ENCODE measurements around the gene FAM53B. TPM values are rescaled to one million over a fixed set of nuclear protein-coding genes. Genes with fewer than 3 reads are reported as not detected.

FAM53B gene
- total RNA-seq, 4 donors from 2014 or later = 41.0 to 110 (median 50.0) TPM

DNA sequence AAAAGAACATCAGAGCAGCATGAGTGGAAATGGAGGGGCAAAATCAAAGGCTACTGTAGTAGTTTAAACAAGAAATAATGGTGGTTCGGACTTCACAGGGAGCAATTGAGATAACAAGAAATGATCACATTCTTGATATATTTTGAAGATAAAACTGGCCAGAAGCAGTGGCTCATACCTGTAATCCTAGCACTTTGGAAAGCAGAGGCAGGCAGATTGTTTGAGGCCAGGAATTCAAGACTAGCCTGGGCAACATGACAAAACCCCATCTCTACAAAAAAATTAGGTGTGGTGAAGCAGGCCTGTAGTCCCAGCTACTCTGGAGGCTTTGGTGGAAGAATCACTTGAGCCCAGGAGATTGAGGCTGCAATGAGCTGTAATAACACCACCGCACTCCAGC lies 24.6 kb upstream of the FAM53B start:
- intact Hi-C loops (cut with DNase I; ENCODE audit: low total_unique reads) = no loop called here
- in situ Hi-C loops (cut with MboI; ENCODE audit: low pct_ligation_motif_present in 1 of 4, low pct_unique_long_range_greater_than_20kb in 1 of 4, low sequenced_read_pairs in 3 of 4) = no loop called here
- H3K27me3 ChIP-seq = no peaks in the 10 kb centered on the region
- H3K9me3 ChIP-seq = no peaks in the 10 kb centered on the region
- no peak for DNase-seq
- 93 to 100% methylated on average over 1 to 2 of the region's 2 CpGs for WGBS, 2 donors (ENCODE audit: low coverage in 1 of 2)
- TF ChIP-seq, protein P1, sequence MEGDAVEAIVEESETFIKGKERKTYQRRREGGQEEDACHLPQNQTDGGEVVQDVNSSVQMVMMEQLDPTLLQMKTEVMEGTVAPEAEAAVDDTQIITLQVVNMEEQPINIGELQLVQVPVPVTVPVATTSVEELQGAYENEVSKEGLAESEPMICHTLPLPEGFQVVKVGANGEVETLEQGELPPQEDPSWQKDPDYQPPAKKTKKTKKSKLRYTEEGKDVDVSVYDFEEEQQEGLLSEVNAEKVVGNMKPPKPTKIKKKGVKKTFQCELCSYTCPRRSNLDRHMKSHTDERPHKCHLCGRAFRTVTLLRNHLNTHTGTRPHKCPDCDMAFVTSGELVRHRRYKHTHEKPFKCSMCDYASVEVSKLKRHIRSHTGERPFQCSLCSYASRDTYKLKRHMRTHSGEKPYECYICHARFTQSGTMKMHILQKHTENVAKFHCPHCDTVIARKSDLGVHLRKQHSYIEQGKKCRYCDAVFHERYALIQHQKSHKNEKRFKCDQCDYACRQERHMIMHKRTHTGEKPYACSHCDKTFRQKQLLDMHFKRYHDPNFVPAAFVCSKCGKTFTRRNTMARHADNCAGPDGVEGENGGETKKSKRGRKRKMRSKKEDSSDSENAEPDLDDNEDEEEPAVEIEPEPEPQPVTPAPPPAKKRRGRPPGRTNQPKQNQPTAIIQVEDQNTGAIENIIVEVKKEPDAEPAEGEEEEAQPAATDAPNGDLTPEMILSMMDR (IDR thresholded peaks at IDR 0.05) = no peak
- TF ChIP-seq POLR2A (IDR thresholded peaks at IDR 0.05) = no peak
- no peak for TF ChIP-seq POLR2AphosphoS5 (IDR thresholded peaks at IDR 0.05)
- no peak for TF ChIP-seq EP300 (IDR thresholded peaks at IDR 0.05; ENCODE audit: low read depth)
- peaks cover 0 to 10% (median 0%) of the 10 kb centered on the region in 4 donors for H3K36me3 ChIP-seq
- H3K4me1 ChIP-seq = no peaks in the 10 kb centered on the region
- H3K27ac ChIP-seq = no peak overlapping the region
- no peak overlapping the region for H3K4me3 ChIP-seq

DNA sequence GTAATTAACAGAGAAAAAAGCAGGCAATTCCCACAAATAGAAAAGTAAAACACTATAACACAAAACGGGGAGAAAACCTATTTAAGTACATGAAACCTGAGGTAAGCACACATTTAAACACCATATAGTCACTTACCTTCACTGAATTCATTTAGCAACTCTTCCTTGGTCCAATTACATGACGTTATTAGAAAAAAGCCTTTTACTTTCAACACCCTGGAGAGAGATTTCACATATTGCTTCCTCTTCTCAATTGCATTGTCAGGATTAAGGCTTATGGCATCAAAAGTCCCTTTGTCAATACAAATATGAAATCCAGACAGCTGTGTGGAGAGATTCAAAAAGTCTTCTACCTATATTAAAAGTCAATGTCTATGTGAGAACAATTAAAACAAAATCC lies 21.1 kb upstream of the FAM53B start:
- in situ Hi-C loops (cut with MboI; ENCODE audit: low pct_ligation_motif_present in 1 of 4, low pct_unique_long_range_greater_than_20kb in 1 of 4, low sequenced_read_pairs in 3 of 4) (no loop called here), intact Hi-C loops (cut with DNase I; ENCODE audit: low total_unique reads) (no loop called here)
- no peak for DNase-seq
- 90 to 100% methylated on average over 2 of the region's 2 CpGs for WGBS, 2 donors (ENCODE audit: low coverage in 1 of 2)
- no peaks in the 10 kb centered on the region for H3K4me1 ChIP-seq
- no peak overlapping the region for H3K4me3 ChIP-seq
- no peaks in the 10 kb centered on the region for H3K27me3 ChIP-seq
- no peak overlapping the region for H3K27ac ChIP-seq
- no peaks in the 10 kb centered on the region for H3K9me3 ChIP-seq
- TF ChIP-seq POLR2AphosphoS5 (IDR thresholded peaks at IDR 0.05) (no peak), POLR2A (IDR thresholded peaks at IDR 0.05) (no peak), EP300 (IDR thresholded peaks at IDR 0.05; ENCODE audit: low read depth) (no peak)
- TF ChIP-seq, protein P1 (IDR thresholded peaks at IDR 0.05) = no peak
- peaks cover 0 to 17% (median under 1%) of the 10 kb centered on the region in 4 donors for H3K36me3 ChIP-seq

DNA sequence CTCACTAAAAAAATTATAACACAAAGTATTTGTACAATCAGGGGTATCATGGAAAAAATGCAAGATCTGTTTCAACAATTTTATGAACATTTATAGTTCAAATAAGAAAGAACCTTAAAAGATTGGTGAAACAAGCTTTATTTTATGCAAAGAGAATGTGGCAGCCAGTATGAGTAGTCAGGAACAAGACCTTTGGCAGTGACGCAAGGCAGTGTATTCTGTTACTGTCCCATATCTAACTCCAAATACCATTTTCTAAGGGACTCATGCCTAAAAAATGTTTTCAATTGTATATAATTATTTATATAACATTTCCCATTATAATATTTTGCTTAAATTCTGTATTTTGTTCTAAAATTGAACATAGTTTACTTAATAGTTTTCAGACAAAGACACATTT lies 19.1 kb upstream of the FAM53B start:
- Histone ChIP-seq H3K27ac (no peak overlapping the region), H3K4me1 (no peaks in the 10 kb centered on the region), H3K9me3 (no peaks in the 10 kb centered on the region), H3K4me3 (no peak overlapping the region), H3K27me3 (no peaks in the 10 kb centered on the region), H3K36me3 (peaks cover 0 to 17% (median 9%) of the 10 kb centered on the region in 4 donors)
- WGBS, 2 donors (ENCODE audit: low coverage in 1 of 2) = 94 to 100% methylated on average over 1 of the region's 1 CpG
- TF ChIP-seq POLR2A (IDR thresholded peaks at IDR 0.05) = no peak
- TF ChIP-seq EP300 (IDR thresholded peaks at IDR 0.05; ENCODE audit: low read depth) = no peak
- TF ChIP-seq, protein P1 (IDR thresholded peaks at IDR 0.05) = no peak
- no peak for TF ChIP-seq POLR2AphosphoS5 (IDR thresholded peaks at IDR 0.05)
- intact Hi-C loops (cut with DNase I; ENCODE audit: low total_unique reads) = no loop called here
- in situ Hi-C loops (cut with MboI; ENCODE audit: low pct_ligation_motif_present in 1 of 4, low pct_unique_long_range_greater_than_20kb in 1 of 4, low sequenced_read_pairs in 3 of 4) = no loop called here
- no peak for DNase-seq

DNA sequence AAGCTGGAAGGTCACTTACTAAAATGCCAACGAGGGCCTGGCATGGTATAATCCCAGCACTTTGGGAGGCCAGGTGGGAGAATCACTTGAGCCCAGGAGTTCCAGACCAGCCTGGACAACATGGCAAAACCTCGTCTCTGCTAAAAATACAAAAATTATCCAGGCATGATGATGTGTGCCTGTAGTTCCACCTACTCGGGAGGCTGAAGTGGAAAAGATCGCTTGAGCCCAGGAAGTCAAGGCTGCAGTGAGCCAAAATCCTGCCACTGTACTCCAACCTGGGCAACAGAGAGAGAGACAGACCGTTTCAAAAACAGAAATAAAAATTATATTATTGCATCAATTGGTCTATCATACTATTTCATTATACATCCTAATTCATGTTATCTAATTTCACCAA lies 18.1 kb upstream of the FAM53B start:
- Histone ChIP-seq H3K36me3 (peaks cover 0 to 17% (median 9%) of the 10 kb centered on the region in 4 donors), H3K27me3 (no peaks in the 10 kb centered on the region), H3K4me1 (no peaks in the 10 kb centered on the region), H3K4me3 (no peak overlapping the region), H3K27ac (no peak overlapping the region), H3K9me3 (no peaks in the 10 kb centered on the region)
- TF ChIP-seq POLR2A (IDR thresholded peaks at IDR 0.05) (no peak), POLR2AphosphoS5 (IDR thresholded peaks at IDR 0.05) (no peak), EP300 (IDR thresholded peaks at IDR 0.05; ENCODE audit: low read depth) (no peak)
- TF ChIP-seq, protein P1 (IDR thresholded peaks at IDR 0.05) = no peak
- DNase-seq = no peak
- intact Hi-C loops (cut with DNase I; ENCODE audit: low total_unique reads) = no loop called here
- WGBS, 2 donors (ENCODE audit: low coverage in 1 of 2) = 85 to 86% methylated on average over 5 of the region's 5 CpGs
- in situ Hi-C loops (cut with MboI; ENCODE audit: low pct_ligation_motif_present in 1 of 4, low pct_unique_long_range_greater_than_20kb in 1 of 4, low sequenced_read_pairs in 3 of 4) = no loop called here
